Parathyroid adenoma (tissue), 2 donors: Measurements from ENCODE around the gene PLEKHG2.

Experiments used
- H2AFZ ChIP-seq: fragments of 300-600 bp; sonication (generic); one replicate; pipeline ENCODE4 v1.7.0; 2017; ENCODE audit warnings: antibody characterized with exemption, mild to moderate bottlenecking
- H3K27ac ChIP-seq: fragments of 300-600 bp; sonication (generic); one replicate; pipeline ENCODE4 v1.7.0; 2017
- H3K27me3 ChIP-seq: fragments of 300-600 bp; sonication (generic); one replicate; pipeline ENCODE4 v1.7.0; 2017; ENCODE audit warnings: low read length; ENCODE audit not compliant: control insufficient read depth, insufficient read depth
- H3K36me3 ChIP-seq: fragments of 300-600 bp; sonication (generic); one replicate; pipeline ENCODE4 v1.7.0; 2017; ENCODE audit warnings: low read length; ENCODE audit not compliant: control insufficient read depth, insufficient read depth
- H3K4me1 ChIP-seq: fragments of 300-600 bp; sonication (generic); one replicate; pipeline ENCODE4 v1.7.0; 2017; ENCODE audit warnings: control low read depth
- H3K4me2 ChIP-seq: fragments of 300-600 bp; sonication (generic); one replicate; pipeline ENCODE4 v1.7.0; 2017; ENCODE audit warnings: low read length
- H3K4me3 ChIP-seq: fragments of 300-600 bp; sonication (generic); one replicate; pipeline ENCODE4 v1.7.0; 2017; ENCODE audit warnings: low read depth, low read length
- H3K79me2 ChIP-seq: fragments of 300-600 bp; sonication (generic); one replicate; pipeline ENCODE4 v1.7.0; 2017; ENCODE audit warnings: control low read depth
- H3K9ac ChIP-seq: fragments of 300-600 bp; sonication (generic); one replicate; pipeline ENCODE4 v1.7.0; 2017; ENCODE audit warnings: mild to moderate bottlenecking
- H3K9me3 ChIP-seq: fragments of 300-600 bp; sonication (generic); one replicate; pipeline ENCODE4 v1.7.0; 2017; ENCODE audit warnings: low read length; ENCODE audit not compliant: control insufficient read depth
- TF ChIP-seq, protein P1 (sequence below): fragments of 300-600 bp; sonication (generic); IDR thresholded peaks from one replicate; pipeline ENCODE4 v1.7.0; 2017; ENCODE audit warnings: antibody characterized with exemption, mild to moderate bottlenecking
- donor health status: primary hyperparathyroidism.

PLEKHG2 gene

DNA sequence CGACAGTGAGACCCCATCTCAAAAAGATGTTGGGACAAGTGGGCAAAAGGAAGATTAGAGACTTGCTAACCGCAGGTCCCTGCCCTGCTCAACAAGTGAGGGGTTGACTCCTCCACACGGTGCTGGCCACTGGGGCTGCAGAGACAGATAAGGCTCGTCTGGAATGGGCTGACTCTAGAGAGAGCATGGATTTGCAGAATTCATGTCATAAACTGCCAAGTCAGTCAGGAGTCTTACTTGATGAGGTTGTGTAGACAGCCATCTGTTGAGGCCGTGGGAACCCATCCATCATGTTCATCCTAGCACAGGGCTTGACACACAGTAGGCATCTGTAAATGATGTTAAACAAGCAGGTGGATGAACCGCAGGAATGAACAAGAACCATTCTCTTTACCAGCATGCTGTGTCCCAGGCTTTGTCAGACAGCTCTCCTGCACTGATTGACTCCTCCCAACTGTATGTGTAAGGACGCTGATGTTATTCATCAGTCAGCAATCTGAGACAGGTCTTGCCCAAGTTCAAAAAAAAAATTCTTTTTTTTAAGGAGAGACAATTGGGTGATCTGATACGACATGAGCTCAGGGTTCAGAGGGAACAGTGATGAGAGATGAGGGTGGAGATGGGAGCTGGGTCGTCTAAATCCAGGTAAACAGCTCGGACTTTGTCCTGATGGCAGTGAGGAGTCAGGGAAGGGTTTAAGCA is 30.4 kb upstream of the PLEKHG2 start:
- H3K4me3 ChIP-seq = no peak overlapping the region
- no peaks in the 10 kb centered on the region for H3K27me3 ChIP-seq
- no peak overlapping the region for H3K27ac ChIP-seq
- no peak overlapping the region for H2AFZ ChIP-seq
- H3K36me3 ChIP-seq = no peaks in the 10 kb centered on the region
- no peaks in the 10 kb centered on the region for H3K4me1 ChIP-seq
- H3K79me2 ChIP-seq = no peaks in the 10 kb centered on the region
- TF ChIP-seq, protein P1, sequence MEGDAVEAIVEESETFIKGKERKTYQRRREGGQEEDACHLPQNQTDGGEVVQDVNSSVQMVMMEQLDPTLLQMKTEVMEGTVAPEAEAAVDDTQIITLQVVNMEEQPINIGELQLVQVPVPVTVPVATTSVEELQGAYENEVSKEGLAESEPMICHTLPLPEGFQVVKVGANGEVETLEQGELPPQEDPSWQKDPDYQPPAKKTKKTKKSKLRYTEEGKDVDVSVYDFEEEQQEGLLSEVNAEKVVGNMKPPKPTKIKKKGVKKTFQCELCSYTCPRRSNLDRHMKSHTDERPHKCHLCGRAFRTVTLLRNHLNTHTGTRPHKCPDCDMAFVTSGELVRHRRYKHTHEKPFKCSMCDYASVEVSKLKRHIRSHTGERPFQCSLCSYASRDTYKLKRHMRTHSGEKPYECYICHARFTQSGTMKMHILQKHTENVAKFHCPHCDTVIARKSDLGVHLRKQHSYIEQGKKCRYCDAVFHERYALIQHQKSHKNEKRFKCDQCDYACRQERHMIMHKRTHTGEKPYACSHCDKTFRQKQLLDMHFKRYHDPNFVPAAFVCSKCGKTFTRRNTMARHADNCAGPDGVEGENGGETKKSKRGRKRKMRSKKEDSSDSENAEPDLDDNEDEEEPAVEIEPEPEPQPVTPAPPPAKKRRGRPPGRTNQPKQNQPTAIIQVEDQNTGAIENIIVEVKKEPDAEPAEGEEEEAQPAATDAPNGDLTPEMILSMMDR = no peak
- no peak overlapping the region for H3K9ac ChIP-seq
- no peak overlapping the region for H3K4me2 ChIP-seq
- H3K9me3 ChIP-seq = no peaks in the 10 kb centered on the region

DNA sequence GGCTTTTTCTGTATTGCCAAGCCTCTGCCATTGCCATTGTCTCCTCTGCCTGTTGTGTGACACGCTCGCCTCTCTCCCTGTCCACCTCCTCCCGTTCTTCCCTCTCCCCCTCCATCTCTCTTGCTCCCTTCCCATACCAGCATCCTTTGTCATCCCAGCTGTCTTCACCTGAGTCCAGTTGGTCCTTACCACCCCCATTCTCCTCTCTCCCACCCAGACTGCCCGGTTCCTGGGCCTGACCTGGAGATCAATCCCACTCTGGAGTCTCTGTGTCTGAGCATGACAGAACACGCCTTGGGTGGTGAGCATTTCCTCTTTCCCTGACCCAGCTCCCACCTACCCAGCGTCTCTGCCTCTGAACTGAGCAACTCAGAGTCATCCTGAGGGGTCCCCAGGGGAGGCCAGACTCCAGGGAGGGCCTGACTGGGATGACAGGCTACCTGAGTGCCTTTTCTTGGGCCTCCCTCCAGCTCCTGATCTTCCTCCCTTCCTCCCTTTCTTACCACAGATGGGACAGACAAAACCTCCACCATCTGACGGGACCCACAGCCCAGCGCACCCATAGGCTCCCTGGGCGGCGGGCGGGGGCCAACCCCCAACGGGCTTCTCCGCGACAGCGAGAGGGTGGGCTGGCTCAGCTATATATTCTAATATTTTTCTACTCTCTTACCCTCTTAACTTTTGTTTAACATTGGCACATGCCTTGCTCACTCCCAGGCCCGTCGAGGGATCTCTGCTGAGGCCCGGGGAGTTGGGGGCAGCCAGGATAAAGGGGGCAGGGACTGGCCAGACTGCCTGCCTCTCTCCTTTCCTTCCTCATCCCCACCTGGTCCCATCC is 29.3 kb upstream of the PLEKHG2 start:
- TF ChIP-seq, protein P1 = no peak
- no peaks in the 10 kb centered on the region for H3K36me3 ChIP-seq
- no peak overlapping the region for H3K4me3 ChIP-seq
- no peaks in the 10 kb centered on the region for H3K27me3 ChIP-seq
- no peaks in the 10 kb centered on the region for H3K9me3 ChIP-seq
- no peaks in the 10 kb centered on the region for H3K4me1 ChIP-seq
- no peak overlapping the region for H3K27ac ChIP-seq
- no peak overlapping the region for H3K4me2 ChIP-seq
- no peak overlapping the region for H3K9ac ChIP-seq
- H3K79me2 ChIP-seq = no peaks in the 10 kb centered on the region
- no peak overlapping the region for H2AFZ ChIP-seq

DNA sequence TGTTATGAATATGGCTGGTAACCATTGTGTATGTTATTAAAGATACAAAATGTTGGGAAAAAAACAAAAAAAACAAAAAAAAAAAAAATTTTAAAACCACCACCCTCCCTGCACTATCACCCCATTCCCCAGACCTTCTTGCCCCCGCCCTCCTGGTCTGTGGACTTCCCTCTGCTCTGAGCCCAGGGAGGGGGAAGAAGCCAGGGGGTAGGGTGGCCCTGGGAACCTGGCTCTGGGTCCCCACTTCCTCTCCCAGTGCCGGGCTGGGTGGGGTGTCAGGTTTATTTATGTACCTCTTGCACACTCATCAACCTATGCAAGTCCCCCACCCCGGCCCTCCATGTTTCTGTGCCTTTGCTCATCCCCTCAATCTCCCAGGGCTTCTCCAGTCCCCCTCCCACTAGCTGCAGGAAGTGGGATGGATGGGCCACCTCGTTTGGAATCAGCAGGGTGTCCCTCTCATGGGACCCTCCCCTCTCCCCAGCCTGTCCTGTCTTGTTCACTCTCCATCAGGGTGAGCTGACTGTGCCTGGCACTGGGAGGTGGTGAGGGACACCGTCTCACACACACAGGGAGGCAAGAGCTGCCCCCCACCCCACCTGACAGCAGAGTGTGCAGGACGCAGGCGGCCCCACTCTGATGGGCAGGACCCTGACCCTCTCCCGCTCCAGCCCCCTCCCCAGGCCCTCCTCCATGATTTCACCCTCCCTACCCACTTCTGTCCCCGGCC is 27.5 kb upstream of the PLEKHG2 start:
- Histone ChIP-seq H2AFZ (no peak overlapping the region), H3K4me1 (peaks cover 5% of the 10 kb centered on the region), H3K4me2 (no peak overlapping the region), H3K79me2 (no peaks in the 10 kb centered on the region), H3K4me3 (no peak overlapping the region), H3K9me3 (no peaks in the 10 kb centered on the region), H3K27ac (no peak overlapping the region), H3K27me3 (no peaks in the 10 kb centered on the region), H3K9ac (no peak overlapping the region), H3K36me3 (no peaks in the 10 kb centered on the region)
- TF ChIP-seq, protein P1 = no peak

DNA sequence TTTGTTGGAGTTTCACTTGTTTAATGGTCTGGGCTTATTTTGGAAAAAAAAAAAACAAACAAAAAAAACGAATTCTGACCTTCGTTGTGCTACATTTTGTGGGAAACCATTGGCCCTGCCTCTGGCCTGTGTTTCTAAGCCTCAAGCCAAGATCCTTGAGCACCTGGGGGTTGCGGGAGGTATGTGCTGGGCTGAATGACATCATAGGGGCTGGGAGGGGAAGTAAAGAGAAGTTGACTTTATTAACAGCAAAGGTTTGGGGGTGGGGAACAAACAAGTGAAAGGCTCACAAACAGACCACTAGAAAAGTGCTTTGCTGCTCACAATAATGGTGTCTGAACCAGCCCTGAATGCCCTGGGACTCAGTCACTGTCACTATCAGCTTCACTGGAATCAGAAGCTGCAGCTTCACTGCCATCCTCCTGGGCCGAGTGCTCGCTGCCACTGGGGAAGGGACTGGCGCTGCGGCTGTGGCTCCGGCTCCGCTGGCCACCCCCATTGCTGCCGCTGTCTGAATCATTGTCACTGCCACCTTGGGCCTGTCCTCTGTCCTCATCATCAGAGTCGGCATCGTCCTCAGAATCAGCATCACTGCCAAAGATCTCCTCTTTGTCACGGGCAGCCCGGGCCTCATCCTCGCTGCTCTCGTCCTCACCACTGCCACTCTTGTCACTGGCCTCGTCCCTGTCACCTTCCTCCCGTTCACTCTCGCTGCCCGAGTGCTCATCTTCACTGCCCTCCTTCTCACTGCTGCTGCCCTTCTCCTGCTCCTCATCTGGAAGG is 26.6 kb upstream of the PLEKHG2 start:
- Histone ChIP-seq H3K4me1 (peaks cover 8% of the 10 kb centered on the region), H3K4me2 (no peak overlapping the region), H3K79me2 (no peaks in the 10 kb centered on the region), H3K9me3 (no peaks in the 10 kb centered on the region), H3K27ac (no peak overlapping the region), H3K4me3 (no peak overlapping the region), H3K36me3 (no peaks in the 10 kb centered on the region), H3K27me3 (no peaks in the 10 kb centered on the region), H2AFZ (no peak overlapping the region), H3K9ac (no peak overlapping the region)
- TF ChIP-seq, protein P1 = no peak
